Caco-2 (cell line): Measurements from ENCODE around the gene ZNF205. TPM values are rescaled to one million over a fixed set of nuclear protein-coding genes. Genes with fewer than 3 reads are reported as not detected.

Experiments used
- BruUV-seq: library from RNA; stranded (reverse); fragments of 400-500 nt; replicated peaks from 2 replicates; lab custom pipeline; 2021; lab: Mats Ljungman, UMichigan
- CTCF ChIA-PET: fragments of 300-600 bp; sonication (Branson Sonifier 250); formaldehyde crosslinking; loops from one replicate; lab custom pipeline; 2022; ENCODE audit warnings: antibody characterized with exemption; lab: Charles Lee
- POLR2A ChIA-PET: fragments of 300-600 bp; sonication (Branson Sonifier 250); formaldehyde crosslinking; loops from one replicate; lab custom pipeline; 2022; ENCODE audit warnings: antibody characterized with exemption; lab: Charles Lee
- DNase-seq, 2 experiments: peaks; one replicate each; pipeline versions ENCODE4 v3.0.0 to v3.0.0-alpha.2; 2020 to 2022
- H3K27me3 ChIP-seq: replicated peaks from 2 replicates; pipeline ENCODE4 v1.6.0; 2011; ENCODE audit warnings: low read length; ENCODE audit not compliant: control insufficient read depth, insufficient read depth
- H3K36me3 ChIP-seq: 2 replicates; pipeline ENCODE4 v1.5.1; 2011; ENCODE audit warnings: low read length; ENCODE audit not compliant: control insufficient read depth, insufficient read depth
- H3K4me1 ChIP-seq: fragments of 250-450 bp; sonication (Bioruptor Pico); 2 replicates; pipeline ENCODE4 v1.5.1; 2020; ENCODE audit warnings: mild to moderate bottlenecking
- H3K4me3 ChIP-seq: 2 replicates; pipeline ENCODE4 v1.5.1; 2011; ENCODE audit warnings: low read depth, mild to moderate bottlenecking, control low read depth, low read length
- H3K9me3 ChIP-seq: fragments of 250-450 bp; sonication (Bioruptor Pico); 2 replicates; pipeline ENCODE4 v1.5.1; 2020; ENCODE audit warnings: mild to moderate bottlenecking, moderate library complexity
- H3K27ac Mint-ChIP-seq: one replicate; pipeline ENCODE4 v1.8.0; 2022; ENCODE audit warnings: mixed read lengths; ENCODE audit not compliant: unreplicated experiment
- H3K27me3 Mint-ChIP-seq: one replicate; pipeline ENCODE4 v1.8.0; 2022; ENCODE audit warnings: mixed read lengths; ENCODE audit not compliant: insufficient read depth, unreplicated experiment
- H3K36me3 Mint-ChIP-seq: one replicate; pipeline ENCODE4 v1.8.0; 2022; ENCODE audit warnings: mild to moderate bottlenecking, mixed read lengths; ENCODE audit not compliant: insufficient read depth, unreplicated experiment
- H3K4me1 Mint-ChIP-seq: one replicate; pipeline ENCODE4 v1.8.0; 2022; ENCODE audit warnings: low read depth, mixed read lengths; ENCODE audit not compliant: unreplicated experiment
- H3K4me3 Mint-ChIP-seq: one replicate; pipeline ENCODE4 v1.8.0; 2022; ENCODE audit warnings: mild to moderate bottlenecking, moderate library complexity, mixed read lengths; ENCODE audit not compliant: unreplicated experiment
- H3K9me3 Mint-ChIP-seq: one replicate; pipeline ENCODE4 v1.8.0; 2022; ENCODE audit warnings: mixed read lengths; ENCODE audit not compliant: unreplicated experiment
- CTCF ChIP-seq, 2 experiments: fragments of 200-600 bp in 1 of 2; IDR thresholded peaks; 1 replicate in 1 of 2; 2 replicates in 1 of 2; pipeline versions ENCODE4 v1.5.1 to v1.8.0; 2011 to 2022; ENCODE audit warnings: antibody characterized with exemption in 1 of 2, control low read depth in 1 of 2, inconsistent platforms in 1 of 2, low read depth in 1 of 2, low read length in 1 of 2, mild to moderate bottlenecking in 1 of 2, moderate library complexity in 1 of 2; ENCODE audit not compliant: insufficient read depth in 1 of 2, severe bottlenecking in 1 of 2, unreplicated experiment in 1 of 2
- intact Hi-C: fragments of 100-400 bp; cut with micrococcal nuclease; formaldehyde crosslinking; loops from one replicate; pipeline ENCODE4 v1.10.0; 2022; ENCODE audit not compliant: unreplicated experiment
- total RNA-seq: library from RNA; stranded (reverse); gene quantifications from 2 replicates; pipeline ENCODE4 v1.2.3, GENCODE V29; 2022

Gene ZNF205
- total RNA-seq, 1 experiment from 2014 or later = 13.5 TPM

GRCh38 chr16:3085868-3086595 is 26.4 kb upstream of the ZNF205 start:
- no peak for DNase-seq
- Histone ChIP-seq H3K36me3 (no peaks in the 10 kb centered on the region), H3K9me3 (no peaks in the 10 kb centered on the region), H3K27me3 (no peaks in the 10 kb centered on the region), H3K4me1 (peaks cover 10% of the 10 kb centered on the region), H3K4me3 (no peak overlapping the region)
- intact Hi-C loops = no loop called here
- H3K36me3 Mint-ChIP-seq = no peaks in the 10 kb centered on the region
- H3K27ac Mint-ChIP-seq = no peak overlapping the region
- ChIA-PET POLR2A (interaction anchor here (0.5 to 0.6 kb wide), 2 partner anchors 39 to 73 kb away, joined by 3 read pairs; no protein-coding TSS in a partner anchor), CTCF (no interaction called here)
- H3K27me3 Mint-ChIP-seq = no peaks in the 10 kb centered on the region
- no peak for TF ChIP-seq CTCF (IDR thresholded peaks at IDR 0.05; ENCODE audit: insufficient read depth in 1 of 2, low read depth in 1 of 2, low read length in 1 of 2, severe bottlenecking in 1 of 2, unreplicated experiment in 1 of 2)
- H3K4me3 Mint-ChIP-seq = no peak overlapping the region
- H3K4me1 Mint-ChIP-seq = no peaks in the 10 kb centered on the region
- H3K9me3 Mint-ChIP-seq = no peaks in the 10 kb centered on the region
- BruUV-seq = no TSS peak

DNA sequence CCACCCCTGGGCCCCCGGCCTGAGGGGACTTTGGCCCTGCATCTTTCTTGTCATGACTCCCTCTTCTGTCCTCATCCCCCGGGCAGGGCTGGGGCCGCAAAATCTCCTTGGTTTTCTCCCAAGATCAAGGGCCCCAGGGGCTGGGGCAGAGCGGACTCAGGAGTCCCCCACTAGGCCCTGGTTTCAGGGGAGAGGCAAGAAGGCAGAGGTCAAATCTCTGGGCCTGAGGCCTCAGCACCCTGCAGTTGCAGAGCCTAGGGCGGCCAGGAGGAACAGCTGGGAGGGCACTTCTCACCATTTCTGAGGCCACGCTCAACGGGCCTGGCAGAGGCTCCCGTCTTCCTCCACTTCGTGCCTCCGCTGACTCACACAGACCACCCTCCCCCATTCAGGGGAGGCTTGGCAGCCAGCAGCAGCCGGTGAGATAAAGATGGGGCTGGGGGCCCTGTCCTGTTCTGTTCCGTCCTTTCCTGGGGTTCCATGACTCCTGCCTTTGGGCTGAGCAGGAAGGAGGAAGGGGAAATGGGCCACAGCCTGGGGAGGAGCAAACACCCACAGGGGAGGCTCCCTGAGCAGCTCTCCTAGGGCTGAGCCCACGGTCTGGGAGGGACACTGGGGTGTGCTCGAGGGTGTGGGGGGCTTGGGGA is 25.7 kb upstream of the ZNF205 start:
- CTCF ChIA-PET = interaction anchor here (0.6 to 1.2 kb wide), 2 partner anchors 11 to 20 kb away, joined by 3 to 6 read pairs; no protein-coding TSS in a partner anchor
- Mint-ChIP-seq H3K27ac (no peak overlapping the region), H3K36me3 (no peaks in the 10 kb centered on the region), H3K4me3 (no peak overlapping the region), H3K27me3 (no peaks in the 10 kb centered on the region), H3K4me1 (no peaks in the 10 kb centered on the region), H3K9me3 (no peaks in the 10 kb centered on the region)
- POLR2A ChIA-PET = interaction anchor here (0.6 kb wide), 1 partner anchor 292 kb away, joined by 3 read pairs; no protein-coding TSS in a partner anchor
- no peak for TF ChIP-seq CTCF (IDR thresholded peaks at IDR 0.05; ENCODE audit: insufficient read depth in 1 of 2, low read depth in 1 of 2, low read length in 1 of 2, severe bottlenecking in 1 of 2, unreplicated experiment in 1 of 2)
- BruUV-seq = no TSS peak
- Histone ChIP-seq H3K4me1 (peaks cover 10% of the 10 kb centered on the region), H3K9me3 (no peaks in the 10 kb centered on the region), H3K27me3 (no peaks in the 10 kb centered on the region), H3K36me3 (no peaks in the 10 kb centered on the region), H3K4me3 (no peak overlapping the region)
- no peak for DNase-seq
- intact Hi-C loops = no loop called here
